H1 (cell line): ENCODE measurements around the gene SMIM38. TPM values are rescaled to one million over a fixed set of nuclear protein-coding genes. Genes with fewer than 3 reads are reported as not detected.
"Not testable (repeated sequence)": the region's sequence is repeated elsewhere in the genome, so short reads cannot be mapped to it uniquely, and the experiment has no call there.

Source experiments
- CTCF ChIA-PET: fragments of 300-600 bp; sonication (Branson Sonifier 250); formaldehyde crosslinking; loops from one replicate; lab custom pipeline; 2021; ENCODE audit not compliant: partially characterized antibody; lab: Charles Lee
- POLR2A ChIA-PET: fragments of 300-600 bp; sonication (Branson Sonifier 250); formaldehyde crosslinking; loops from one replicate; lab custom pipeline; 2021; ENCODE audit warnings: inconsistent platforms; ENCODE audit not compliant: partially characterized antibody; lab: Charles Lee
- DNase-seq, 2 experiments: peaks; one replicate each; pipeline versions ENCODE4 v3.0.0 to v3.0.0-alpha.2; 2010 to 2022; ENCODE audit warnings: low spot score in 2 of 2, low read depth in 1 of 2, mixed read lengths in 1 of 2
- FAIRE-seq: peaks from 2 replicates; lab custom pipeline; 2011; peaks lifted over from hg19 to GRCh38; lab: Jason Lieb, UNC
- H2AFZ ChIP-seq: 2 replicates; pipeline ENCODE4 v1.8.1; 2012; ENCODE audit warnings: low read length, inconsistent platforms
- H2AK5ac ChIP-seq: 2 replicates; pipeline ENCODE4 v1.6.1; 2013; ENCODE audit warnings: low read depth, low read length
- H2BK120ac ChIP-seq: replicated peaks from 2 replicates; pipeline ENCODE3; 2013; ENCODE audit warnings: low read depth, low read length, inconsistent platforms
- H2BK12ac ChIP-seq: 2 replicates; pipeline ENCODE4 v1.6.1; 2013; ENCODE audit warnings: low read depth, low read length
- H2BK15ac ChIP-seq: 2 replicates; pipeline ENCODE4 v1.6.1; 2013; ENCODE audit warnings: low read length
- H2BK20ac ChIP-seq: 2 replicates; pipeline ENCODE4 v1.6.1; 2013; ENCODE audit warnings: low read length
- H2BK5ac ChIP-seq: 2 replicates; pipeline ENCODE4 v1.6.1; 2013; ENCODE audit warnings: low read depth, low read length
- H3K14ac ChIP-seq: 2 replicates; pipeline ENCODE4 v1.6.1; 2013; ENCODE audit warnings: inconsistent platforms; ENCODE audit not compliant: insufficient read length
- H3K18ac ChIP-seq: 2 replicates; pipeline ENCODE4 v1.6.1; 2013; ENCODE audit warnings: low read length; ENCODE audit errors: extremely low read depth
- H3K23ac ChIP-seq: 2 replicates; pipeline ENCODE4 v1.6.1; 2013; ENCODE audit warnings: inconsistent platforms; ENCODE audit not compliant: insufficient read length
- H3K23me2 ChIP-seq: 2 replicates; pipeline ENCODE4 v1.6.1; 2013; ENCODE audit warnings: low read depth, low read length
- H3K27ac ChIP-seq: 2 replicates; pipeline ENCODE4 v1.6.1; 2011; ENCODE audit warnings: low read depth, low read length, inconsistent platforms
- H3K27me3 ChIP-seq, 4 experiments: replicated peaks in 1 of 4; 1 replicate in 1 of 4; 2 replicates in 3 of 4; pipeline versions ENCODE4 v1.6.1 to v1.8.1; 2011 to 2013; ENCODE audit warnings: low read length in 3 of 4, mild to moderate bottlenecking in 3 of 4, inconsistent platforms in 2 of 4, mixed read lengths in 2 of 4, moderate library complexity in 1 of 4; ENCODE audit not compliant: control insufficient read depth in 3 of 4, insufficient read depth in 3 of 4; ENCODE audit errors: extremely low read depth in 1 of 4
- H3K36me3 ChIP-seq, 4 experiments: 2 replicates each; pipeline versions ENCODE4 v1.6.1 to v1.8.1; 2011 to 2013; ENCODE audit warnings: mild to moderate bottlenecking in 4 of 4, low read length in 3 of 4, moderate library complexity in 2 of 4, control low read depth in 1 of 4, inconsistent platforms in 1 of 4; ENCODE audit not compliant: insufficient read depth in 4 of 4, control insufficient read depth in 2 of 4
- H3K4ac ChIP-seq: replicated peaks from 2 replicates; pipeline ENCODE3; 2013; ENCODE audit warnings: low read length, low read depth, mixed read lengths, inconsistent platforms; ENCODE audit not compliant: insufficient read length
- H3K4me1 ChIP-seq, 4 experiments: replicated peaks in 1 of 4; 1 replicate in 1 of 4; 2 replicates in 3 of 4; pipeline versions ENCODE4 v1.6.1 to v1.8.1; 2011 to 2013; ENCODE audit warnings: low read length in 3 of 4, inconsistent platforms in 2 of 4, mixed read lengths in 1 of 4; ENCODE audit not compliant: insufficient read depth in 4 of 4, control insufficient read depth in 3 of 4
- H3K4me2 ChIP-seq, 2 experiments: 2 replicates each; pipeline versions ENCODE4 v1.6.1 to v1.8.1; 2011 to 2013; ENCODE audit warnings: low read depth in 2 of 2, low read length in 2 of 2, control low read depth in 1 of 2, inconsistent platforms in 1 of 2, mild to moderate bottlenecking in 1 of 2; ENCODE audit not compliant: insufficient read depth in 1 of 2
- H3K4me3 ChIP-seq, 4 experiments: fragments of 200-600, 300-600 bp in 1 of 4; sonication (generic), shearing (Covaris generic), sonication (Bioruptor Twin) in 1 of 4; 2 replicates each; pipeline versions ENCODE4 v1.5.1 to v1.8.1; 2011 to 2016; ENCODE audit warnings: low read length in 4 of 4, low read depth in 3 of 4, control low read depth in 2 of 4, inconsistent platforms in 2 of 4, mild to moderate bottlenecking in 2 of 4, mixed read lengths in 1 of 4, moderate library complexity in 1 of 4; ENCODE audit not compliant: insufficient read depth in 2 of 4; ENCODE audit errors: extremely low read depth in 1 of 4
- H3K56ac ChIP-seq: replicated peaks from 2 replicates; pipeline ENCODE3; 2013; ENCODE audit warnings: low read depth, mild to moderate bottlenecking, mixed read lengths, low read length, inconsistent platforms; ENCODE audit not compliant: insufficient read length
- H3K79me1 ChIP-seq: 2 replicates; pipeline ENCODE4 v1.6.1; 2013; ENCODE audit warnings: low read depth, low read length, control low read depth
- H3K79me2 ChIP-seq, 2 experiments: 2 replicates each; pipeline versions ENCODE4 v1.6.1 to v1.8.1; 2012 to 2013; ENCODE audit warnings: low read length in 2 of 2, mild to moderate bottlenecking in 2 of 2, inconsistent platforms in 1 of 2; ENCODE audit not compliant: insufficient read depth in 2 of 2, control insufficient read depth in 1 of 2
- H3K9ac ChIP-seq, 4 experiments: replicated peaks in 1 of 4; 1 replicate in 1 of 4; 2 replicates in 3 of 4; pipeline versions ENCODE4 v1.6.1 to v1.8.1; 2011 to 2013; ENCODE audit warnings: low read depth in 3 of 4, low read length in 3 of 4, control low read depth in 2 of 4, mild to moderate bottlenecking in 2 of 4, moderate library complexity in 2 of 4, inconsistent platforms in 1 of 4; ENCODE audit errors: extremely low read depth in 1 of 4
- H3K9me3 ChIP-seq, 2 experiments: 2 replicates each; pipeline versions ENCODE4 v1.6.1 to v1.8.1; 2012 to 2013; ENCODE audit warnings: mild to moderate bottlenecking in 2 of 2, moderate library complexity in 2 of 2, control low read depth in 1 of 2, inconsistent platforms in 1 of 2, low read depth in 1 of 2, low read length in 1 of 2, mixed read lengths in 1 of 2; ENCODE audit not compliant: insufficient read depth in 2 of 2
- H4K20me1 ChIP-seq, 2 experiments: replicated peaks in 1 of 2; 2 replicates each; pipeline versions ENCODE3 to v1.8.1; 2011 to 2013; ENCODE audit warnings: inconsistent platforms in 2 of 2, low read length in 2 of 2, mild to moderate bottlenecking in 1 of 2; ENCODE audit not compliant: insufficient read depth in 2 of 2, control insufficient read depth in 1 of 2
- H4K5ac ChIP-seq: 2 replicates; pipeline ENCODE4 v1.6.1; 2013; ENCODE audit warnings: low read length, low read depth, mixed read lengths, inconsistent platforms; ENCODE audit not compliant: insufficient read length
- H4K8ac ChIP-seq: 2 replicates; pipeline ENCODE4 v1.8.0; 2013; ENCODE audit warnings: mild to moderate bottlenecking, moderate library complexity, low read length, inconsistent platforms; ENCODE audit not compliant: insufficient read depth; ENCODE audit errors: extremely low read depth
- H4K91ac ChIP-seq: replicated peaks from 2 replicates; pipeline ENCODE3; 2013; ENCODE audit warnings: low read length, mixed read lengths, inconsistent platforms; ENCODE audit not compliant: insufficient read length
- whole genome bisulfite sequencing, 2 experiments: shearing (Covaris generic) in 1 of 2; methylation state at CpG; one replicate each; pipeline versions ENCODE4 v1.1.6 to v1.1.7; 2013 to 2015; ENCODE audit warnings: low lambda C conversion rate in 2 of 2, mixed read lengths in 2 of 2, inconsistent platforms in 1 of 2, low coverage in 1 of 2, missing lambda C conversion rate in 1 of 2; ENCODE audit not compliant: insufficient replicate concordance in 2 of 2, insufficient coverage in 1 of 2, insufficient read length in 1 of 2; ENCODE audit errors: extremely low coverage in 1 of 2, missing lambda C conversion rate in 1 of 2; 5-methylcytosine and 5-hydroxymethylcytosine counted together
- polyA plus RNA-seq, 7 experiments: library from polyadenylated mRNA; depleted of rRNA in 3 of 7; stranded (reverse) in 5 of 7; unstranded in 2 of 7; fragments of >200 nt in 5 of 7; fragments of 200-250 nt in 2 of 7; gene quantifications; 1 replicate in 5 of 7; 2 replicates in 1 of 7; 4 replicates in 1 of 7; pipeline versions ENCODE4 v1.2.1 to v1.2.3, GENCODE V29; 2011 to 2013; ENCODE audit warnings: missing spikeins in 2 of 7, mixed read lengths in 2 of 7
- total RNA-seq: library from RNA; stranded (reverse); fragmentation: NEBNext Ultra II Directional; extraction: Animal tissue kit (Norgen Biotek cat#: 25700); gene quantifications from 2 replicates; pipeline ENCODE4 v1.2.1, GENCODE V29; 2021

The SMIM38 gene
- total and polyA plus RNA-seq, 2 of the 8 experiments (the other 6 are each of a cell fraction or from before 2014, with no cell fraction given), result 0.17 to 0.20 TPM

DNA sequence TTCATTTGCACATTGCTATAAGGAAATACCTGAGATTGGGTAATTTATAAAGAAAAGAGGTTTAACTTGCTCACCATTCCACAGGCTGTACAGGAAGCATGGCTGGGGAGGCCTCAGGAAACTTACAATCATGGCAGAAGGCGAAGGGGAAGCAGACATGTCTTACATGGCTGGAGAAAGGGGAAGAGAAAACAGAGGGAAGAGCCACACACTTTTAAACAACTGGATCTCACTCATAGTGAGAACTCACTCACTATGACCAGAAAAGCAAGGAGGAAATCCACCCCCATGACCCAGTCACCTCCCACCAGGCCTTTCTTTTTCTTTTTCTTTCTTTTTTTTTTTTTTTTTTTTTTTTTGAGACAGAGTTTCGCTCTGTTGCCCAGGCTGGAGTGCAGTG lies 21.6 kb upstream of the SMIM38 start:
- H3K4me2 ChIP-seq, H3K14ac ChIP-seq, H2BK5ac ChIP-seq, POLR2A ChIA-PET, H4K8ac ChIP-seq, H2BK12ac ChIP-seq, H3K9ac ChIP-seq, H4K20me1 ChIP-seq, H2BK15ac ChIP-seq, DNase-seq, H3K18ac ChIP-seq, H3K27me3 ChIP-seq, H3K56ac ChIP-seq, H4K5ac ChIP-seq, H2BK20ac ChIP-seq, H3K27ac ChIP-seq, H2AFZ ChIP-seq, H3K79me2 ChIP-seq, H3K36me3 ChIP-seq, H3K4me1 ChIP-seq, H3K4ac ChIP-seq, H3K23me2 ChIP-seq, H2AK5ac ChIP-seq, H3K79me1 ChIP-seq, H3K23ac ChIP-seq, FAIRE-seq, H2BK120ac ChIP-seq, H4K91ac ChIP-seq, H3K4me3 ChIP-seq: not testable (repeated sequence)
- CTCF ChIA-PET, result interaction anchor here (1.6 to 2.2 kb wide), 2 partner anchors 32 to 74 kb away, joined by 4 to 6 read pairs; no protein-coding TSS in a partner anchor
- peaks cover 11 to 13% of the 10 kb centered on the region in 2 experiments for H3K9me3 ChIP-seq
- 92% methylated on average over 1 of the region's 2 CpGs; no CpG with 5 or more reads in 1 of the 2 experiments for WGBS, 2 experiments
